ENCODE results near the gene TNFSF15. TPM values are rescaled to one million over a fixed set of nuclear protein-coding genes. Genes with fewer than 3 reads are reported as not detected.

The TNFSF15 gene
- total RNA-seq, 1 experiment from 2014 or later: not detected

DNA sequence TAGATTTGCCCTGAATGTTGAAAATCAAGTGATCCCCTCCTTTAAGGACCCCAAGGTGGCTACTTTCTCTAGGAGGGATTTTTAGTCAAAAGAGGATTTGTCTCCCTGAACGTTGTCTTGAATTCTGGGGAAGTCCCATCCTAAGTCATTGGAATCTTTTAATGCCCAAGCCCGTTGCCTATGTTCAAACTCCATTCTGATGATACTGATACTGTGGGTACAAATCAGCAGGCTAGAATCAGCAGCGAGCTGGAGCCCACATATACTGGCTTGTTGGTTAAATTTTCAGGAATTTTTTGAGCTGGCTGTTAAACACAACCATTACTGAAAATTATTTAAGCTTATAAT is 22.4 kb upstream of the TNFSF15 start:
- intact Hi-C loops (cut with micrococcal nuclease): no loop called here
- TF ChIP-seq SIN3A (IDR thresholded peaks at IDR 0.05; ENCODE audit: low read depth): no peak
- TF ChIP-seq, protein P1, sequence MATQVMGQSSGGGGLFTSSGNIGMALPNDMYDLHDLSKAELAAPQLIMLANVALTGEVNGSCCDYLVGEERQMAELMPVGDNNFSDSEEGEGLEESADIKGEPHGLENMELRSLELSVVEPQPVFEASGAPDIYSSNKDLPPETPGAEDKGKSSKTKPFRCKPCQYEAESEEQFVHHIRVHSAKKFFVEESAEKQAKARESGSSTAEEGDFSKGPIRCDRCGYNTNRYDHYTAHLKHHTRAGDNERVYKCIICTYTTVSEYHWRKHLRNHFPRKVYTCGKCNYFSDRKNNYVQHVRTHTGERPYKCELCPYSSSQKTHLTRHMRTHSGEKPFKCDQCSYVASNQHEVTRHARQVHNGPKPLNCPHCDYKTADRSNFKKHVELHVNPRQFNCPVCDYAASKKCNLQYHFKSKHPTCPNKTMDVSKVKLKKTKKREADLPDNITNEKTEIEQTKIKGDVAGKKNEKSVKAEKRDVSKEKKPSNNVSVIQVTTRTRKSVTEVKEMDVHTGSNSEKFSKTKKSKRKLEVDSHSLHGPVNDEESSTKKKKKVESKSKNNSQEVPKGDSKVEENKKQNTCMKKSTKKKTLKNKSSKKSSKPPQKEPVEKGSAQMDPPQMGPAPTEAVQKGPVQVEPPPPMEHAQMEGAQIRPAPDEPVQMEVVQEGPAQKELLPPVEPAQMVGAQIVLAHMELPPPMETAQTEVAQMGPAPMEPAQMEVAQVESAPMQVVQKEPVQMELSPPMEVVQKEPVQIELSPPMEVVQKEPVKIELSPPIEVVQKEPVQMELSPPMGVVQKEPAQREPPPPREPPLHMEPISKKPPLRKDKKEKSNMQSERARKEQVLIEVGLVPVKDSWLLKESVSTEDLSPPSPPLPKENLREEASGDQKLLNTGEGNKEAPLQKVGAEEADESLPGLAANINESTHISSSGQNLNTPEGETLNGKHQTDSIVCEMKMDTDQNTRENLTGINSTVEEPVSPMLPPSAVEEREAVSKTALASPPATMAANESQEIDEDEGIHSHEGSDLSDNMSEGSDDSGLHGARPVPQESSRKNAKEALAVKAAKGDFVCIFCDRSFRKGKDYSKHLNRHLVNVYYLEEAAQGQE (IDR thresholded peaks at IDR 0.05; ENCODE audit: low read depth): no peak
- TF ChIP-seq SP1 (IDR thresholded peaks at IDR 0.05; ENCODE audit: low read depth): no peak
- ATAC-seq: no peak
- RAD21 ChIA-PET (ENCODE audit: low non-redundant PET in 1 of 2, low total read pairs in 2 of 2, uncharacterized antibody in 2 of 2, unreplicated experiment in 2 of 2): no interaction called here
- Histone ChIP-seq H3K4me1 (ENCODE audit: control insufficient read depth in 1 of 2, insufficient read depth in 2 of 2, low read length in 2 of 2) (no peaks in the 10 kb centered on the region), H3K27ac (ENCODE audit: low read depth, low read length) (no peak overlapping the region), H3K9me2 (ENCODE audit: insufficient read depth) (no peaks in the 10 kb centered on the region), H3K4me2 (ENCODE audit: low read length) (no peak overlapping the region), H3K79me2 (ENCODE audit: insufficient read depth, low read length) (no peaks in the 10 kb centered on the region), H3K4me3 (replicated peaks in 1 of 2; ENCODE audit: low read depth in 1 of 2, low read length in 2 of 2) (no peak overlapping the region), H2AFZ (ENCODE audit: low read depth, low read length, poor library complexity, severe bottlenecking) (no peak overlapping the region), H3K27me3 (ENCODE audit: insufficient read depth, low read length) (peaks cover 14% of the 10 kb centered on the region; the same call in 1 of the 2 replicates), H4K20me1 (ENCODE audit: insufficient read depth) (no peaks in the 10 kb centered on the region), H3K9me3 (ENCODE audit: control insufficient read depth in 1 of 2, insufficient read depth in 1 of 2, low read depth in 1 of 2, low read length in 2 of 2) (no peaks in the 10 kb centered on the region), H3K36me3 (ENCODE audit: control insufficient read depth in 1 of 2, insufficient read depth in 2 of 2, low read length in 2 of 2) (no peaks in the 10 kb centered on the region), H3K9ac (ENCODE audit: low read length) (no peak overlapping the region)
- CTCF ChIA-PET: no interaction called here
- POLR2A ChIA-PET: no interaction called here
- DNase-seq (ENCODE audit: low read depth, low spot score): no peak
- no TSS peak for BruUV-seq (replicated peaks)

DNA sequence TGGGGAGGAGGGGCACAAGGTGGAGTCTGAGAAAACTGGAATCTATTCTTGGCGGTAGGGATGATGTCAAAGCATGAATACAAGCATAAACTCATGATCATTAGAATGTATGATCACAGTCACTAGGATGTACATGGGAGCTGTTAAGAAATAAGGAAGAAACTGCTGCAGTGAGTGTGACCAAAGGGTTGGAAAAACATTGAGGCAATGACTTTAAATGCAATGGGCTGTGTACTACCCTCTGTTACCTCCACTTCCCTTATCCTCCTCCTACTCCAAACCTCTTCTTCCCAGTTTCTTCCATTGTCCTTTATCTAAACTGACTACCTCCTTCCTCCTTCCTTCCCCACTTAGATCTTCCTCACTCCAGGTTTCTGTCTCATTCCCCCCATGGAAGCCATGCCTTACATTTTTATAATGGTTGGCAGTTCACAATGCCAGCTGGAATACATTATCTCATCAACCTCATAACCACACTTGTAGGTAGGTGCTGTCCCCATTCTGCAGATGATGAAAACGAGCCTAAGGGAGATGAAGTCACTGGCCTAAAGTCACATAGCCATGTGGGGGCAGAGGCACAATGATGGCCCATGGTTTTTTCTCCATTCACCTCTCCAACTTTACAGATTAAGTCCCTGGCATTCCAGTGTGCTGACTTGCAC is 21.9 kb upstream of the TNFSF15 start:
- Histone ChIP-seq H3K79me2 (ENCODE audit: insufficient read depth, low read length) (no peaks in the 10 kb centered on the region), H2AFZ (ENCODE audit: low read depth, low read length, poor library complexity, severe bottlenecking) (no peak overlapping the region), H3K4me3 (replicated peaks in 1 of 2; ENCODE audit: low read depth in 1 of 2, low read length in 2 of 2) (no peak overlapping the region), H3K4me1 (ENCODE audit: control insufficient read depth in 1 of 2, insufficient read depth in 2 of 2, low read length in 2 of 2) (no peaks in the 10 kb centered on the region), H3K9me3 (ENCODE audit: control insufficient read depth in 1 of 2, insufficient read depth in 1 of 2, low read depth in 1 of 2, low read length in 2 of 2) (no peaks in the 10 kb centered on the region), H3K27ac (ENCODE audit: low read depth, low read length) (no peak overlapping the region), H3K36me3 (ENCODE audit: control insufficient read depth in 1 of 2, insufficient read depth in 2 of 2, low read length in 2 of 2) (no peaks in the 10 kb centered on the region), H3K4me2 (ENCODE audit: low read length) (no peak overlapping the region), H3K9me2 (ENCODE audit: insufficient read depth) (no peaks in the 10 kb centered on the region), H4K20me1 (ENCODE audit: insufficient read depth) (no peaks in the 10 kb centered on the region), H3K27me3 (ENCODE audit: insufficient read depth, low read length) (peaks cover 18% of the 10 kb centered on the region; the same call in 1 of the 2 replicates), H3K9ac (ENCODE audit: low read length) (no peak overlapping the region)
- BruUV-seq (replicated peaks): no TSS peak
- intact Hi-C loops (cut with micrococcal nuclease): no loop called here
- TF ChIP-seq SRF (IDR thresholded peaks at IDR 0.05; ENCODE audit: low read depth) (no peak), ZFX (IDR thresholded peaks at IDR 0.05) (no peak), RAD21 (IDR thresholded peaks at IDR 0.05; ENCODE audit: low read depth) (no peak), POLR2A (IDR thresholded peaks at IDR 0.05; ENCODE audit: borderline replicate concordance, extremely low read depth, insufficient read depth, insufficient read length) (no peak), SP1 (IDR thresholded peaks at IDR 0.05; ENCODE audit: low read depth) (no peak), CEBPB (IDR thresholded peaks at IDR 0.05; ENCODE audit: low read depth) (no peak), ELF1 (IDR thresholded peaks at IDR 0.05; ENCODE audit: borderline replicate concordance, low read depth) (no peak), POLR2AphosphoS5 (IDR thresholded peaks at IDR 0.05; ENCODE audit: low read depth, low read length) (no peak), ZNF274 (IDR thresholded peaks at IDR 0.05; ENCODE audit: low read depth, low read length) (no peak), JUND (IDR thresholded peaks at IDR 0.05) (no peak)
- TF ChIP-seq, protein P2, sequence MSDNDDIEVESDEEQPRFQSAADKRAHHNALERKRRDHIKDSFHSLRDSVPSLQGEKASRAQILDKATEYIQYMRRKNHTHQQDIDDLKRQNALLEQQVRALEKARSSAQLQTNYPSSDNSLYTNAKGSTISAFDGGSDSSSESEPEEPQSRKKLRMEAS (IDR thresholded peaks at IDR 0.05): no peak
- TF ChIP-seq, protein P3, sequence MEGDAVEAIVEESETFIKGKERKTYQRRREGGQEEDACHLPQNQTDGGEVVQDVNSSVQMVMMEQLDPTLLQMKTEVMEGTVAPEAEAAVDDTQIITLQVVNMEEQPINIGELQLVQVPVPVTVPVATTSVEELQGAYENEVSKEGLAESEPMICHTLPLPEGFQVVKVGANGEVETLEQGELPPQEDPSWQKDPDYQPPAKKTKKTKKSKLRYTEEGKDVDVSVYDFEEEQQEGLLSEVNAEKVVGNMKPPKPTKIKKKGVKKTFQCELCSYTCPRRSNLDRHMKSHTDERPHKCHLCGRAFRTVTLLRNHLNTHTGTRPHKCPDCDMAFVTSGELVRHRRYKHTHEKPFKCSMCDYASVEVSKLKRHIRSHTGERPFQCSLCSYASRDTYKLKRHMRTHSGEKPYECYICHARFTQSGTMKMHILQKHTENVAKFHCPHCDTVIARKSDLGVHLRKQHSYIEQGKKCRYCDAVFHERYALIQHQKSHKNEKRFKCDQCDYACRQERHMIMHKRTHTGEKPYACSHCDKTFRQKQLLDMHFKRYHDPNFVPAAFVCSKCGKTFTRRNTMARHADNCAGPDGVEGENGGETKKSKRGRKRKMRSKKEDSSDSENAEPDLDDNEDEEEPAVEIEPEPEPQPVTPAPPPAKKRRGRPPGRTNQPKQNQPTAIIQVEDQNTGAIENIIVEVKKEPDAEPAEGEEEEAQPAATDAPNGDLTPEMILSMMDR (IDR thresholded peaks at IDR 0.05 in 2 of 3, conservative IDR thresholded peaks at IDR 0.05 in 1 of 3; ENCODE audit: borderline replicate concordance in 1 of 3, insufficient read depth in 1 of 3, low read depth in 2 of 3, low read length in 2 of 3): no peak
- RAD21 ChIA-PET (ENCODE audit: low non-redundant PET in 1 of 2, low total read pairs in 2 of 2, uncharacterized antibody in 2 of 2, unreplicated experiment in 2 of 2): no interaction called here
- CTCF ChIA-PET: no interaction called here
- ATAC-seq (no peak), DNase-seq (ENCODE audit: low read depth, low spot score) (no peak)
- POLR2A ChIA-PET: no interaction called here
